HepG2 (cell line): ENCODE data around the gene SORL1-AS1.

Experiments used
- BHLHE40 ChIP-seq: IDR thresholded peaks from 2 replicates; pipeline ENCODE4 v1.6.1; 2011; ENCODE audit warnings: low read length, improper control_type of control experiment
- FOXO1 ChIP-seq: sonication (generic); formaldehyde crosslinking; IDR thresholded peaks from 2 replicates; pipeline ENCODE4 v1.4.0; 2020; ENCODE audit warnings: missing genetic modification reagents
- KIAA2018 ChIP-seq: sonication (generic); formaldehyde crosslinking; IDR thresholded peaks from 2 replicates; pipeline ENCODE4 v1.5.0; 2020; ENCODE audit warnings: mild to moderate bottlenecking, missing genetic modification reagents, borderline replicate concordance
- KLF13 ChIP-seq: sonication (generic); formaldehyde crosslinking; IDR thresholded peaks from 2 replicates; pipeline ENCODE4 v1.4.0; 2020; ENCODE audit warnings: mild to moderate bottlenecking, missing genetic modification reagents
- MAX ChIP-seq: IDR thresholded peaks from 2 replicates; pipeline ENCODE4 v1.6.1; 2012; ENCODE audit warnings: inconsistent platforms
- MTA1 ChIP-seq: sonication (generic); formaldehyde crosslinking; IDR thresholded peaks from 2 replicates; pipeline ENCODE4 v1.4.0; 2020; ENCODE audit warnings: missing genetic modification reagents, mild to moderate bottlenecking, borderline replicate concordance
- REPIN1 ChIP-seq: sonication (generic); formaldehyde crosslinking; IDR thresholded peaks from 2 replicates; pipeline ENCODE4 v1.8.0; 2022; ENCODE audit warnings: missing genetic modification reagents, low read depth, mild to moderate bottlenecking, borderline replicate concordance
- ZFP90 ChIP-seq: sonication (generic); formaldehyde crosslinking; IDR thresholded peaks from 2 replicates; pipeline ENCODE4 v1.8.0; 2022; ENCODE audit warnings: missing genetic modification reagents, mild to moderate bottlenecking, inconsistent platforms, borderline replicate concordance
- ZNF235 ChIP-seq: sonication (generic); formaldehyde crosslinking; IDR thresholded peaks from 2 replicates; pipeline ENCODE4 v1.8.1; 2023; ENCODE audit warnings: mild to moderate bottlenecking, missing genetic modification reagents, borderline replicate concordance
- ZNF329 ChIP-seq: sonication (generic); formaldehyde crosslinking; IDR thresholded peaks from 2 replicates; pipeline ENCODE4 v1.9.0; 2021; ENCODE audit warnings: low read depth, mild to moderate bottlenecking, missing genetic modification reagents
- ZNF510 ChIP-seq: sonication (generic); formaldehyde crosslinking; IDR thresholded peaks from 2 replicates; pipeline ENCODE4 v1.4.0; 2020; ENCODE audit warnings: low read depth, mild to moderate bottlenecking, missing genetic modification reagents
- ZNF781 ChIP-seq: sonication (generic); formaldehyde crosslinking; IDR thresholded peaks from 2 replicates; pipeline ENCODE4 v1.5.1; 2020; ENCODE audit warnings: borderline replicate concordance, mild to moderate bottlenecking, missing genetic modification reagents; ENCODE audit errors: not compliant biosample characterization
- ZSCAN21 ChIP-seq: sonication (generic); formaldehyde crosslinking; IDR thresholded peaks from 2 replicates; pipeline ENCODE4 v1.8.0; 2022; ENCODE audit warnings: mild to moderate bottlenecking, missing genetic modification reagents, moderate library complexity, borderline replicate concordance
- ZSCAN30 ChIP-seq: sonication (generic); formaldehyde crosslinking; IDR thresholded peaks from 2 replicates; pipeline ENCODE4 v1.5.0; 2020; ENCODE audit warnings: mild to moderate bottlenecking, missing genetic modification reagents
- TF ChIP-seq, protein P1 (sequence below): sonication (generic); formaldehyde crosslinking; IDR thresholded peaks from 2 replicates; pipeline ENCODE4 v1.4.0; 2020; ENCODE audit warnings: missing genetic modification reagents

The SORL1-AS1 gene

GRCh38 chr11:121451178-121451985 is 1.4 kb downstream of the SORL1-AS1 start (continued):
- TF ChIP-seq ZNF510 (CRISPR knock-in tag) (no peak), FOXO1 (CRISPR knock-in tag) (peak; percentile 75; the same call in 1 of the 2 replicates), ZSCAN30 (no peak), ZFP90 (CRISPR knock-in tag) (no peak; the same call in 1 of the 2 replicates), ZNF235 (CRISPR knock-in tag) (0 out of 2 replicates have a peak, but pooled peaks have one; percentile 12), KLF13 (CRISPR knock-in tag) (no peak), KIAA2018 (CRISPR knock-in tag) (no peak), MTA1 (CRISPR knock-in tag) (no peak), BHLHE40 (0 out of 2 replicates have a peak, but pooled peaks have one; percentile 23), MAX (no peak; the same call in 1 of the 2 replicates), ZSCAN21 (CRISPR knock-in tag) (no peak), REPIN1 (CRISPR knock-in tag) (0 out of 2 replicates have a peak, but pooled peaks have one; percentile 1), ZNF329 (CRISPR knock-in tag) (no peak), ZNF781 (no peak)
- TF ChIP-seq, protein P1, sequence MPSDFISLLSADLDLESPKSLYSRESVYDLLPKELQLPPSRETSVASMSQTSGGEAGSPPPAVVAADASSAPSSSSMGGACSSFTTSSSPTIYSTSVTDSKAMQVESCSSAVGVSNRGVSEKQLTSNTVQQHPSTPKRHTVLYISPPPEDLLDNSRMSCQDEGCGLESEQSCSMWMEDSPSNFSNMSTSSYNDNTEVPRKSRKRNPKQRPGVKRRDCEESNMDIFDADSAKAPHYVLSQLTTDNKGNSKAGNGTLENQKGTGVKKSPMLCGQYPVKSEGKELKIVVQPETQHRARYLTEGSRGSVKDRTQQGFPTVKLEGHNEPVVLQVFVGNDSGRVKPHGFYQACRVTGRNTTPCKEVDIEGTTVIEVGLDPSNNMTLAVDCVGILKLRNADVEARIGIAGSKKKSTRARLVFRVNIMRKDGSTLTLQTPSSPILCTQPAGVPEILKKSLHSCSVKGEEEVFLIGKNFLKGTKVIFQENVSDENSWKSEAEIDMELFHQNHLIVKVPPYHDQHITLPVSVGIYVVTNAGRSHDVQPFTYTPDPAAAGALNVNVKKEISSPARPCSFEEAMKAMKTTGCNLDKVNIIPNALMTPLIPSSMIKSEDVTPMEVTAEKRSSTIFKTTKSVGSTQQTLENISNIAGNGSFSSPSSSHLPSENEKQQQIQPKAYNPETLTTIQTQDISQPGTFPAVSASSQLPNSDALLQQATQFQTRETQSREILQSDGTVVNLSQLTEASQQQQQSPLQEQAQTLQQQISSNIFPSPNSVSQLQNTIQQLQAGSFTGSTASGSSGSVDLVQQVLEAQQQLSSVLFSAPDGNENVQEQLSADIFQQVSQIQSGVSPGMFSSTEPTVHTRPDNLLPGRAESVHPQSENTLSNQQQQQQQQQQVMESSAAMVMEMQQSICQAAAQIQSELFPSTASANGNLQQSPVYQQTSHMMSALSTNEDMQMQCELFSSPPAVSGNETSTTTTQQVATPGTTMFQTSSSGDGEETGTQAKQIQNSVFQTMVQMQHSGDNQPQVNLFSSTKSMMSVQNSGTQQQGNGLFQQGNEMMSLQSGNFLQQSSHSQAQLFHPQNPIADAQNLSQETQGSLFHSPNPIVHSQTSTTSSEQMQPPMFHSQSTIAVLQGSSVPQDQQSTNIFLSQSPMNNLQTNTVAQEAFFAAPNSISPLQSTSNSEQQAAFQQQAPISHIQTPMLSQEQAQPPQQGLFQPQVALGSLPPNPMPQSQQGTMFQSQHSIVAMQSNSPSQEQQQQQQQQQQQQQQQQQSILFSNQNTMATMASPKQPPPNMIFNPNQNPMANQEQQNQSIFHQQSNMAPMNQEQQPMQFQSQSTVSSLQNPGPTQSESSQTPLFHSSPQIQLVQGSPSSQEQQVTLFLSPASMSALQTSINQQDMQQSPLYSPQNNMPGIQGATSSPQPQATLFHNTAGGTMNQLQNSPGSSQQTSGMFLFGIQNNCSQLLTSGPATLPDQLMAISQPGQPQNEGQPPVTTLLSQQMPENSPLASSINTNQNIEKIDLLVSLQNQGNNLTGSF (CRISPR knock-in tag): no peak
